Fibroblast of upper back skin (primary cell): ENCODE results near the gene NXPE2.

Experiments
- DNase-seq: peaks from one replicate; pipeline ENCODE4 v3.0.0-alpha.2; 2013

The NXPE2 gene

DNA sequence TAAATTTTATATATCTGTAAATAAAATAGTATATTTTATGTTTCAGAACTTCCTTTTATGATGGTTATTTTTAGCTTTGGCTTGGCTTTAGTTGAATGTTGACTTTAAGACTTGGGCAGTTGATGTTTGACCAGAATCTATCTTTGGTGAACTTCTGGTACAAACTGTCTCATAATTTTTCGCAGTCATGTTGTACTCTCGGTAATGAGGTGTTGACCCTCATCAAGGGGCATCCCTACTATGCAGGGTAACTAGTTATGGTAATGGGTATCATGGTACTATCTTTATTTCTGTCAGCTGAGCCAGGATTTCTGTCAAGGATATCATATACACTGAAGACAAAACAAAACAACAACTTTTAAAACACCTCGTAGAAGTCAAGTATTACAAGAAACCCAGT, 67.7 kb downstream of the NXPE2 start:
- no peak for DNase-seq
